Dermis microvascular lymphatic vessel endothelial cell (primary cell): ENCODE results near the gene ANKRD13B. TPM values are rescaled to one million over a fixed set of nuclear protein-coding genes. Genes with fewer than 3 reads are reported as not detected.

Source experiments
- DNase-seq, 2 donors: peaks; one replicate each; pipeline versions ENCODE4 v3.0.0 to v3.0.0-alpha.2; 2010; ENCODE audit warnings: low read depth in 2 of 2
- total RNA-seq: library from RNA; depleted of rRNA; stranded (reverse); fragments of >200 nt; gene quantifications from 2 replicates; pipeline ENCODE4 v1.2.1, GENCODE V29; 2014

ANKRD13B gene
- total RNA-seq, 1 donor from 2014 or later = 3.5 TPM

GRCh38 chr17:29594519-29595090, 1.7 kb downstream of the ANKRD13B start:
- DNase-seq = no peak

DNA sequence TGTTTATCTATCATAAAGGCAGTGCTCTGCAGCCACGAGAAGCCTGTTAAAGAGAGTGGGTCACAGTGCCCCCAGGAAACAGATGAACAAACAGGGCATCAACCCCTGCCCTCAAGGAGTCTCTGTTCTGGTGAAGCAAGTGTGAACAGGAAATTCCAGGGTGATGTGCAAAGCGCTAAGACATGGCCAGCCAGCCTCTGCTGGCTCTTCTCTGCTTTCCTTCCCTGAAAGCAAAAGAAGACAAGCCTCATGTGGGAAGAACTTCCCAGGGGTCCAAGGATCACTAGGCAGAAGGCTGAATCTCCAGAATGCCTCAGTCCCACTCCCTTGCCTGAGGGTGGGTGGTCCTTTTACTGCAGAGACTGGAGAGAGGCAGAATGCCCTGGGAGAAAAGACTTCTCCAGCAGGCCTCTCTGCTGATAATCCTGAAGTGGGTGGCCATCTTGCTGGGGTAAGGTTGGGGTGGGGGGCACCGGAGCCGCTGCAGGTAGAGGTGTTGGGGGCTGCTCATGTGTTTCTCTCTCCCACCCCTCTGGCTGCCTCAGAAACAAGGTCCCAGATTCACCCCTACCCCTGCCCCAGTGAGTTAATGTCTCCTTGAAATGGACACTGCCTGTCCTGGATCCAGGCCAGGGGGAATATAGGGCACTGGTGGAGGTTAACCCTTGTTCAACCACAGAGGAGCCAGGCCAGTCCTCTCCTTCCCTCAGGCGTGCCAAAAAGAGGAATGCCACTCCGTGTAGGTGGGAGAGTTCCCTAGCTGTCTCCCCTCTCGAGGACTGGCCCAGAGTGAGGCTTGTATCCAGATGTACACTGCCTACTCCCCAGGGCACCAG, 2.4 kb downstream of the ANKRD13B start:
- DNase-seq = peak in 1 of 2 donors; percentile 29

GRCh38 chr17:29595943-29596774, 3.2 kb downstream of the ANKRD13B start:
- DNase-seq = no peak

DNA sequence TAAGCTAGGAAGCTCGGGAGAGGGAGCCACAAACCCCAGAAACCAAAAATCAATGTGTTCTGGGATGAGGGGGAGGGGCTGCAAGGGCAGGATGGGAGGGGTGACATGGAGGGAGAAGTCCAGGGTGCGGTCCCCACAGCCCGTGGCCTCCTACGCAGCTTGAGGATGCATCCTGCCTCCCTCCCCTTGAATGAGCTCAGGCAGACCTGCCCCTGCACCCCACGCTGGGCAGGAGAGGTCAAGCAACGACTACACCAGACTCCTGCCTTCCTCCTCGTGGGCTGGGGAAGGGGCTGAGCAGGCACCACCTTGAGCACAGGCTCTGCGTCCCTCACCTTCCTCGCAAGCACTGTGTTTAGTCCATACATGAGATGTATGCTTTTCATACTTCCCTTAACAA, 3.9 kb downstream of the ANKRD13B start:
- DNase-seq = no peak

DNA sequence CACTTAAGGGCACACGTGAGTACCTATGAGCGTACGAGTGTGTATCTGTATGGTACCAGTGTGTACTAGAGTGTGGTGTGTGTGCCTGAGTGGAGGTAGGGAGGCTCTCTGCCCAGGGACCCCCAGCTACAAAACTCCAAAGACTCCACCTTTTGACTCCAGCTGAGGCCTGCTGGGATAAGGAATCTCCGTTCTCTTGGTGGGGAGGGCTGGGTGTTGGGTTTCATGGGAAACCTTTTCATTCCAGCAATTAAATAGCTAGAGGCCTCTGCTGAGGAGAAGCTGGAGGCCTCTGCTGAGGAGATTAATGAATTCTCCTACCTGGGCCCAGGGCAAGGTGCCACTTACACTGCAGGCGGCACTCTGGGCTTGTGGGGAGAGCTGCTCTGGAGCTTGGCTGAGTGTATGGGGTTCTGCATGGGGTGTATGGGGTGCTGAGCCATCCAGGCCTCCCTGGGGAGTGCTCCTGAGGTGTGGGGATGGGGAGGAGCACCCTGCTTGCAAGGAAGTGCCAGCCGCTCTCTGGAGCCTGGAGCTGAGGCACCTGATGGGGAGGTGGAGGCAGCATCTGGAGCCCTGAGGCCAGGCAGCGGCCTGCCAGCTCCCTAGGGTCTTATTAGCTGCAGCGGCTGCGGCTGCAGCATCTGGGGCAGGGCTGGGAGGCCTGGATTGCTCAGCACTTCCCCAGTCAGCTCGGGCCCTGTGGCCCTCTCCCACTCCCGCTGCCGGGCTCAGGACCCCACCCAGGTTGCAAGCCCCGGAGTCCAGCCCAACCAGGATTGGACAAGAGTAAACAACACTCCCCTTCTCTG, 4.6 kb downstream of the ANKRD13B start:
- DNase-seq = no peak

DNA sequence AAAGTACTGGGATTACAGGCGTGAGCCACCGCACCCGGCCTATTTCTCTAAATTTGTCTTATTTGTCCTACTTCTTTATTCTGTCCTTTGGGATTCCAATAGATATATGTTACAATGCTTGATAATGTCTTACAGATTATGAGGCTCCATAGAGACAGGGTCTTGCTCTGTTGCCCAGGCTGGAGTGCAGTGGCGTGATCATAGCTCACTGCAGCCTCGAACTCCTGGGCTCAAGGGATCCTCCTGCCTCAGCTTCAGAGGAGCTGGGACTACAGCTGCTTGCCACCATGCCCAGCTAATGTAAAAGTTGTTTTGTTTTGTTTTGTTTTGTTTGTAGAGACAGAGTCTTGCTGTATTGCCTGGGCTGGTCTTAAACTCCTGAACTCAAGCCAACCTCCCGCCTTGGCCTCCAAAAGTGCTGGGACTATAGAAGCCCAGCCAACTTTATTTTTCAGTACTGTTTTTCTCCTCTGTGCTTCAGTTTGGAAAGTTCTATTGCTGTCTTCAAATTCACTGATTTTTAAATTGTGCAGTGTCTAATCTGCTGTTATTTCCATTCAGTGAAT, 10.3 kb downstream of the ANKRD13B start:
- DNase-seq = no peak

DNA sequence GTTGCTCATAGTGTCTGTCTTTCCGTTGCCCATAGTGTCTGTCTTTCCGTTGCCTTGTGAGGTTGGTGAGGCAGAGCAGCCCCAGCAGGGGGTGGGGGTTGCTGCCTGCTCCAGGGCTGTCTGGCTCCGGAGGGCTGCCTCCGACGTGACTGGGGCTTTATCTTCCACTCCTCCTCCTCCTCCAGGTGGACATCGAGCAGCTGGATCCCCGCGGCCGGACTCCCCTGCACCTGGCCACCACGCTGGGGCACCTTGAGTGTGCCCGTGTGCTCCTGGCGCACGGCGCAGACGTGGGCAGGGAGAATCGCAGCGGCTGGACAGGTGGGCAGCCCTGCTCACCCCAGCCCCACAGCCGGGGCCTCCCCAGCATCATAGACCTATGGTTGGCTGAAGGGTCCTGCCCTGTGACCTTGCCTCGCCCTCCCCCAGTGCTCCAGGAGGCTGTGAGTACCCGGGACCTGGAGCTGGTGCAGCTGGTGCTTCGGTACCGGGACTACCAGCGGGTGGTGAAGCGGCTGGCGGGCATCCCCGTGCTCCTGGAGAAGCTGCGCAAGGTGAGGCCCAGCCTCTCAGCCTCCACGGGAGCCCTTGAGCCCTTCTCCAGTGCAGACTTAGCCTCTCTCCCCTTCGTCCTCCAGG, 14.7 kb downstream of the ANKRD13B start:
- DNase-seq = no peak

GRCh38 chr17:29608986-29609385, 16.1 kb downstream of the ANKRD13B start:
- no peak for DNase-seq

DNA sequence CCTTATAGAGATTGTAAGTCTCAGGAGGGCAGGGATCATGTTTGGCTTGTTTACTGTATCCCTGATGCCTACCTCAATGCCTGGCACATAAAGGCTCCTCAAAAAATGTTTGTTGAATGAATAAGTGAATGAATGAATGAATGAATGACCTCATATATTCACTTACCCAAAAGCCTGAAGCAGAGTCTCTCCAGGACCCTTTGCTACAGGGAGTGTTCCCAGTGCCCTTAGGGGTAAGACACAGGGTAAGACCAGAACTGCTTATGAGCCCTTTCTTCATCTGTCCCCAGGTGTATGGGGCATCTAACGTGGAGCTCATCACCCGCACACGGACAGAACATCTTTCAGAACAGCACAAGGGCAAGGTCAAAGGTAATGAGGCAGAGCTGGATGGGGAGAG, 17.5 kb downstream of the ANKRD13B start:
- no peak for DNase-seq

- DNase-seq = no peak
Measured at GRCh38 chr17:29611351-29612093, 18.6 kb downstream of the ANKRD13B start.

GRCh38 chr17:29612094-29612403, 19.1 kb downstream of the ANKRD13B start:
- DNase-seq = no peak

GRCh38 chr17:29612404-29613280, 19.7 kb downstream of the ANKRD13B start:
- DNase-seq = no peak

DNA sequence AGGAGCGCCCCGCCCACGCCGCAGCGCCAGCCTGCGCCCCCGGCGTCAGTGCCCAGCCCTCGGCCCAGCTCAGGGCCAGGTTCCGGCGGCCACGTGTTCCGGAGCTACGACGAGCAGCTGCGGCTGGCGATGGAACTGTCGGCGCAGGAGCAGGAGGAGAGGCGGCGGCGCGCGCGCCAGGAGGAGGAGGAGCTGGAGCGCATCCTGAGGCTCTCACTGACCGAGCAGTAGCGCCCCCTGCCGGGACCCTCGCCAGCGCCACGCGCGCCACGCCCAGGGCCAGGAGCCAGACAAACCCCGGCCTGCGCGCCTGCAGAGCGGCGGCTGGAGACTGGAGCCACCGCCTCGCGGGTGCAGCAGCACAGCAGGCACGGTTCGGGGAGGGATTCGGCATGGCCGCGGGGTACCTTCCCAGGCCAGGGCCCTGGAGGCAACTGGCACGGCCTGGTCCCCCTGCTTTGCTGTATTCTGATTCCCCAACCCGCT, 20.5 kb downstream of the ANKRD13B start:
- peak; percentile 61 to 92 for DNase-seq

DNA sequence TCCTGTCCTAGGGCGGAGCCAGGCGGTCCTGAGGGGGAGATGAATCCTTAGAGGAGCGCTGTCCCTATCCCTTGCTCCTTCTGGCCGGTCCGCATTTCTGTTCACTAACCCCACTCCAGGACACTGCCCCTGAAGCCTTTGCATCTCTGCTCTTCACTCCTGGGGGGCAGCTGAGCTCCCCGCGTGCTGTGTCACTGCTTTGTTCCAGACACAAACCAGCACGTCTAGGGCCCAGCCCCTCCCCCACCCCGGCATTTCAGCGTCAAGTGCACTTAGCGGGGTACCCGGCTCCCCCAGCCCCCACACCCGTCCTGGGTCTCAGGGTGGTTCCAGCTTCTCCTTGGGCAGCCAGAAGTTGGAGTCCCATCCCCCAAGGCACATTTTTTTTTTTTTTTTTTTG, 20.9 kb downstream of the ANKRD13B start:
- DNase-seq = no peak

- no peak for DNase-seq
Measured at GRCh38 chr17:29614349-29615047, 21.6 kb downstream of the ANKRD13B start.

DNA sequence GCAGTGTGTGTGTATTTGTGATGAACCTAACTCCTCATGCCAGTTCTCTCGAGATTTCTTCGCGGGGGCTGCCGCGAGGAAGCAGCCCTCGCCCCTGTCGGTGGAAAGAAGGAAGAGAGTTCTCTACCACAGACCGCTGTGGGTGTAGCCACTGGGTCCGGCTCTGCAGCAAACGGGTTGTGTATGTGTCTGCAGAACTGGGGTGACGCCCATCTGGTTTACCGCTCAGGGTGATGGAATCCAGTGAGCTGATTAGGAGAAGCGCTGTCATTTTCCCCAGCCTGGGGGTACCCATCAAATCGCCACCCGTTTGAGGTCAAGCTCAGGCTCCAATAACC, 22.1 kb downstream of the ANKRD13B start:
- no peak for DNase-seq

GRCh38 chr17:29615492-29616299, 22.8 kb downstream of the ANKRD13B start:
- DNase-seq = peak; percentile 64 to 90
